GM12878 (cell line): ENCODE data around the gene CACNA1D. TPM values are rescaled to one million over a fixed set of nuclear protein-coding genes. Genes with fewer than 3 reads are reported as not detected.

Experiments
- ATAC-seq: fragments of 200-7000 bp; cut with Tn5 transposase; 3 replicates; pipeline ENCODE4 v1.9.1; 2020; ENCODE audit warnings: mild to moderate bottlenecking, moderate library complexity
- BruUV-seq: library from RNA; stranded (reverse); fragments of 400-500 nt; replicated peaks from 2 replicates; lab custom pipeline; 2021; lab: Mats Ljungman, UMichigan
- CTCF ChIA-PET: fragments of 300-600 bp; sonication (Branson Sonifier 250); formaldehyde crosslinking; extraction: SDS; loops from one replicate; lab custom pipeline; 2021; ENCODE audit warnings: inconsistent platforms; lab: Yijun Ruan, JAX
- POLR2A ChIA-PET: fragments of 350-600 bp; formaldehyde crosslinking; extraction: SDS; loops from one replicate; lab custom pipeline; 2021; ENCODE audit warnings: inconsistent platforms; lab: Charles Lee
- RAD21 ChIA-PET: fragments of 300-600 bp; sonication (Branson Sonifier 250); formaldehyde crosslinking; loops from one replicate; lab custom pipeline; 2023; ENCODE audit warnings: antibody characterized with exemption; ENCODE audit not compliant: unreplicated experiment; lab: Charles Lee
- SMC1A ChIA-PET: fragments of 300-600 bp; sonication (Branson Sonifier 250); formaldehyde crosslinking; loops from one replicate; lab custom pipeline; 2023; ENCODE audit not compliant: unreplicated experiment, uncharacterized antibody; lab: Charles Lee
- DNase-seq: peaks from one replicate; pipeline ENCODE4 v3.0.0-alpha.2; 2011; ENCODE audit warnings: low read depth, low spot score
- FAIRE-seq: peaks from 3 replicates; lab custom pipeline; 2011; peaks lifted over from hg19 to GRCh38; lab: Jason Lieb, UNC
- H2AFZ ChIP-seq: 2 replicates; pipeline ENCODE4 v1.6.0; 2011; ENCODE audit warnings: low read depth, low read length, control low read depth; ENCODE audit not compliant: control insufficient read depth
- H3K27ac ChIP-seq: 2 replicates; pipeline ENCODE4 v1.5.1; 2011; ENCODE audit warnings: control low read depth; ENCODE audit not compliant: control insufficient read depth, insufficient read depth
- H3K27me3 ChIP-seq, 2 experiments: replicated peaks in 1 of 2; 2 replicates each; pipeline versions ENCODE4 v1.6.0 to v1.6.1; 2011; ENCODE audit warnings: low read length in 1 of 2; ENCODE audit not compliant: control insufficient read depth in 2 of 2, insufficient read depth in 2 of 2
- H3K36me3 ChIP-seq, 2 experiments: 2 replicates each; pipeline ENCODE4 v1.5.1; 2011; ENCODE audit warnings: low read length in 1 of 2; ENCODE audit not compliant: control insufficient read depth in 2 of 2, insufficient read depth in 2 of 2
- H3K4me1 ChIP-seq: 2 replicates; pipeline ENCODE4 v1.6.1; 2011; ENCODE audit warnings: mild to moderate bottlenecking, low read length, moderate library complexity, mixed read lengths; ENCODE audit not compliant: control insufficient read depth, insufficient read depth
- H3K4me2 ChIP-seq: 2 replicates; pipeline ENCODE4 v1.6.0; 2011; ENCODE audit warnings: control low read depth; ENCODE audit not compliant: control insufficient read depth, insufficient read depth
- H3K4me3 ChIP-seq: fragments of 200-600 bp; sonication (generic); 2 replicates; pipeline ENCODE4 v1.5.1; 2016
- H3K79me2 ChIP-seq: 2 replicates; pipeline ENCODE4 v1.6.0; 2011; ENCODE audit warnings: low read length; ENCODE audit not compliant: control insufficient read depth, insufficient read depth
- H3K9ac ChIP-seq: 2 replicates; pipeline ENCODE4 v1.8.0; 2011; ENCODE audit warnings: low read length, control low read depth, mixed read lengths; ENCODE audit not compliant: control insufficient read depth, insufficient read depth
- H3K9me3 ChIP-seq: replicated peaks from 3 replicates; pipeline ENCODE4 v1.5.1; 2011; ENCODE audit warnings: mild to moderate bottlenecking, low read length; ENCODE audit not compliant: control insufficient read depth, insufficient read depth
- H4K20me1 ChIP-seq: 2 replicates; pipeline ENCODE4 v1.6.0; 2011; ENCODE audit not compliant: control insufficient read depth, insufficient read depth
- ASH2L ChIP-seq: fragments of 300-600, 200-600 bp; sonication (generic); IDR thresholded peaks from 2 replicates; pipeline ENCODE4 v1.6.1; 2017; ENCODE audit warnings: low read depth, mild to moderate bottlenecking, borderline replicate concordance
- BRCA1 ChIP-seq: IDR thresholded peaks from 2 replicates; pipeline ENCODE4 v1.6.1; 2011; ENCODE audit warnings: low read depth, low read length, improper control_type of control experiment
- CREM ChIP-seq: IDR thresholded peaks from 2 replicates; pipeline ENCODE4 v1.6.1; 2014; ENCODE audit warnings: antibody characterized with exemption, low read depth
- FOS ChIP-seq: IDR thresholded peaks from 3 replicates; pipeline ENCODE4 v1.6.1; 2011; ENCODE audit warnings: borderline replicate concordance; ENCODE audit not compliant: insufficient read length; ENCODE audit errors: extremely low read depth
- RBBP5 ChIP-seq: fragments of 200-600 bp; sonication (generic); conservative IDR thresholded peaks from 2 replicates; pipeline ENCODE4 v1.6.1; 2016
- SIX5 ChIP-seq: IDR thresholded peaks from 2 replicates; pipeline ENCODE4 v1.6.1; 2011; ENCODE audit warnings: mild to moderate bottlenecking, low read depth, low read length, moderate library complexity; ENCODE audit not compliant: severe bottlenecking
- SPI1 ChIP-seq: IDR thresholded peaks from 2 replicates; pipeline ENCODE4 v1.6.1; 2011; ENCODE audit warnings: low read depth, mild to moderate bottlenecking, low read length, moderate library complexity, borderline replicate concordance; ENCODE audit not compliant: insufficient read depth
- SREBF1 ChIP-seq: IDR thresholded peaks from 2 replicates; pipeline ENCODE4 v1.6.1; 2012; ENCODE audit warnings: mild to moderate bottlenecking, low read length
- SUPT20H ChIP-seq: IDR thresholded peaks from 2 replicates; pipeline ENCODE4 v1.6.1; 2011; ENCODE audit warnings: low read depth, mild to moderate bottlenecking, low read length, moderate library complexity, borderline replicate concordance; ENCODE audit not compliant: control insufficient read depth
- TAF1 ChIP-seq: IDR thresholded peaks from 2 replicates; pipeline ENCODE4 v1.6.1; 2011; ENCODE audit warnings: mild to moderate bottlenecking, low read depth, low read length, borderline replicate concordance
- TCF12 ChIP-seq: IDR thresholded peaks from 2 replicates; pipeline ENCODE4 v1.6.1; 2011; ENCODE audit warnings: low read depth, mild to moderate bottlenecking, low read length
- ZZZ3 ChIP-seq: IDR thresholded peaks from 2 replicates; pipeline ENCODE4 v1.6.1; 2011; ENCODE audit warnings: low read depth; ENCODE audit not compliant: control insufficient read depth, insufficient read length
- WGBS: methylation state at CpG from one replicate; pipeline ENCODE4 v1.1.6; 2016; ENCODE audit warnings: low lambda C conversion rate; ENCODE audit not compliant: insufficient replicate concordance, insufficient coverage; ENCODE audit errors: missing lambda C conversion rate; 5-methylcytosine and 5-hydroxymethylcytosine counted together
- in situ Hi-C: fragments of 300-500 bp; cut with MboI; formaldehyde crosslinking; loops from 9 replicates; pipeline ENCODE4 v1.14.3; 2018; ENCODE audit warnings: mixed read lengths
- intact Hi-C: fragments of 100-400 bp; cut with micrococcal nuclease; formaldehyde crosslinking; loops from one replicate; pipeline ENCODE4 v1.14.2; 2022; ENCODE audit not compliant: unreplicated experiment
- polyA plus RNA-seq, 11 experiments: library from polyadenylated mRNA; depleted of rRNA in 4 of 11; unstranded in 6 of 11; stranded (reverse) in 5 of 11; fragments of >200 nt; fragmentation: Nextera tagmentation in 4 of 11; fragmentation: Illumina TruSeq in 1 of 11; extraction: Ambion mirVana in 4 of 11; extraction: Trizol in 1 of 11; gene quantifications; 1 replicate in 1 of 11; 2 replicates in 10 of 11; pipeline versions ENCODE4 v1.2.1 to v1.2.3, GENCODE V29; 2011 to 2016; ENCODE audit warnings: inconsistent platforms in 2 of 11, missing spikeins in 2 of 11, low read depth in 1 of 11
- total RNA-seq, 4 experiments: library from RNA; depleted of rRNA in 3 of 4; stranded (reverse); fragments of >200 nt in 3 of 4; fragmentation: Illumina TruSeq in 1 of 4; extraction: Trizol in 1 of 4; gene quantifications; 2 replicates each; pipeline versions ENCODE4 v1.2.1 to v1.2.3, GENCODE V29; 2013 to 2021
- TF ChIP-seq, protein P1 (sequence below): IDR thresholded peaks from 2 replicates; pipeline ENCODE4 v1.6.1; 2011; ENCODE audit warnings: low read depth, low read length, improper control_type of control experiment, borderline replicate concordance
- TF ChIP-seq, protein P2 (sequence below): IDR thresholded peaks from 2 replicates; pipeline ENCODE4 v1.6.1; 2012; ENCODE audit warnings: low read depth, low read length, improper control_type of control experiment
- TF ChIP-seq, protein P3 (sequence below): fragments of 450-650 bp; IDR thresholded peaks from 2 replicates; pipeline ENCODE4 v1.6.1; 2017; ENCODE audit warnings: borderline replicate concordance

Gene CACNA1D
- total and polyA plus RNA-seq, 10 of the 15 experiments (the other 5 are each of a cell fraction or from before 2014, with no cell fraction given): 0.21 to 24.4 (median 1.6) TPM

DNA sequence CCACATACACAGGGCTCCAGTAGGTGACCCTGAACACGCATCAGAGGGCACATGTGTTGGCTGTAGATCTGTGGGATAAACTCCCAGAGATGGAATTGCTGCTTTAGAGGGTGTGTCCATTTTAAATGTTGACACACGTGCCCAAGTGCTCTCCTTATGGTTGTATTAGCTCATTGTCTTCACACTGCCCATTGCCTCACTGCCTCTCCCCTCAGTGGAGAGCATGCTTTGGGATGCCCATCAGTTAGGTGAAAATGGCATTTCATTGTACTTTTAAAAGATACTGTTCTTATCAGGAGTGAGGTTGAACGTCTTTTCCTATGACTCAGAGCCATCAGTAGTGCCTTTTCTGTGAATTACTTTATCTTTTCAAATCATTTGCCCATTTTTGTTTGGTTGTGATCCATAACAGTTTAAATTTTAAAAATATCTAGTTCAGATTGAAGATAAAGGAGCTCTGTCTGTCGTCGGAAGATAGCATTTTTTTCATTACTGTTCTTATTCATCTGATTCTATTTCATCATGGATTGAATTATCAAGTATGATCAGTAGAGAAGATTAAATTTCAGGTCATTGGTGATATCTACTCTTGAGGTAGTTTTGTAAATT is 231.1 kb downstream of the CACNA1D start:
- H3K79me2 ChIP-seq: no peaks in the 10 kb centered on the region
- ChIA-PET RAD21 (interaction anchor here (0.7 kb wide), 1 partner anchor 45 kb away, joined by 3 read pairs; no protein-coding TSS in a partner anchor), POLR2A (no interaction called here), SMC1A (interaction anchor here (1.1 kb wide), 1 partner anchor 23 kb away, joined by 3 read pairs; no protein-coding TSS in a partner anchor), CTCF (interaction anchor here (1.6 kb wide), 1 partner anchor 196 kb away, joined by 4 read pairs; no protein-coding TSS in a partner anchor)
- no peaks in the 10 kb centered on the region for H3K4me1 ChIP-seq
- no peaks in the 10 kb centered on the region for H3K9me3 ChIP-seq
- intact Hi-C loops: no loop called here
- no TSS peak for BruUV-seq
- H3K27ac ChIP-seq: no peak overlapping the region
- no peak overlapping the region for H3K4me3 ChIP-seq
- FAIRE-seq (no peak), ATAC-seq (no peak), DNase-seq (no peak)
- H4K20me1 ChIP-seq: no peaks in the 10 kb centered on the region
- no peaks in the 10 kb centered on the region for H3K36me3 ChIP-seq
- H3K9ac ChIP-seq: no peak overlapping the region
- in situ Hi-C loops: no loop called here
- 39% methylated on average over 5 of the region's 5 CpGs for WGBS
- no peak overlapping the region for H2AFZ ChIP-seq
- no peak overlapping the region for H3K4me2 ChIP-seq
- TF ChIP-seq RBBP5: no peak
- TF ChIP-seq ZZZ3: no peak
- no peak for TF ChIP-seq SIX5
- no peak for TF ChIP-seq CREM
- TF ChIP-seq BRCA1: no peak
- H3K27me3 ChIP-seq: no peaks in the 10 kb centered on the region; a peak in 1 of 4 replicates

DNA sequence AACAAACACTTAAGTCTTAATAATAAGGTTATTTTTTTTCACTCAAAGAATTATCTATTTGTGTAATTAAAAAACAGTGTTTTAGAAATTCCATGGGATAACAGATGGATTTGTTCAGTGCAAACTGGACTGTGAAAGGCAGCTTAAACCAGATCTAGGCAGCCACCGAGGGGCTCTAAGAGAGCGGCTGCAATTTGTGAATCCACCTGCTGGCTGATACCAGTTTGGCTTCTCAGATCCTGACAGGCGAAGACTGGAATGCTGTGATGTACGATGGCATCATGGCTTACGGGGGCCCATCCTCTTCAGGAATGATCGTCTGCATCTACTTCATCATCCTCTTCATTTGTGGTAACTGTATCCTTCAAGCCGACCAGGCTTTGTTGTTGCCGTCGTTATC is 232.2 kb downstream of the CACNA1D start:
- in situ Hi-C loops: no loop called here
- intact Hi-C loops: no loop called here
- POLR2A ChIA-PET: no interaction called here
- CTCF ChIA-PET: interaction anchor here (3.4 kb wide), 1 partner anchor 136 kb away, joined by 15 read pairs; no protein-coding TSS in a partner anchor
- SMC1A ChIA-PET: interaction anchor here (1.4 kb wide), 2 partner anchors 11 to 115 kb away, joined by 3 to 4 read pairs; no protein-coding TSS in a partner anchor
- no peak overlapping the region for H3K4me3 ChIP-seq
- H3K9ac ChIP-seq: no peak overlapping the region
- H3K27me3 ChIP-seq: no peaks in the 10 kb centered on the region; a peak in 1 of 4 replicates
- H4K20me1 ChIP-seq: no peaks in the 10 kb centered on the region
- no peaks in the 10 kb centered on the region for H3K79me2 ChIP-seq
- no peaks in the 10 kb centered on the region for H3K36me3 ChIP-seq
- H3K4me1 ChIP-seq: no peaks in the 10 kb centered on the region
- DNase-seq (no peak), FAIRE-seq (no peak), ATAC-seq (no peak)
- no peak overlapping the region for H3K4me2 ChIP-seq
- RAD21 ChIA-PET: no interaction called here
- no peaks in the 10 kb centered on the region; the same call in 2 of the 3 replicates for H3K9me3 ChIP-seq
- 65% methylated on average over 9 of the region's 9 CpGs for WGBS
- H3K27ac ChIP-seq: no peak overlapping the region
- H2AFZ ChIP-seq: no peak overlapping the region
- no TSS peak for BruUV-seq
- no peak for TF ChIP-seq FOS
- TF ChIP-seq SUPT20H: no peak
- no peak for TF ChIP-seq TAF1
- TF ChIP-seq TCF12: no peak
- TF ChIP-seq ASH2L: no peak
- no peak for TF ChIP-seq SREBF1
- TF ChIP-seq, protein P1, sequence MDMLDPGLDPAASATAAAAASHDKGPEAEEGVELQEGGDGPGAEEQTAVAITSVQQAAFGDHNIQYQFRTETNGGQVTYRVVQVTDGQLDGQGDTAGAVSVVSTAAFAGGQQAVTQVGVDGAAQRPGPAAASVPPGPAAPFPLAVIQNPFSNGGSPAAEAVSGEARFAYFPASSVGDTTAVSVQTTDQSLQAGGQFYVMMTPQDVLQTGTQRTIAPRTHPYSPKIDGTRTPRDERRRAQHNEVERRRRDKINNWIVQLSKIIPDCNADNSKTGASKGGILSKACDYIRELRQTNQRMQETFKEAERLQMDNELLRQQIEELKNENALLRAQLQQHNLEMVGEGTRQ: no peak
- TF ChIP-seq, protein P2, sequence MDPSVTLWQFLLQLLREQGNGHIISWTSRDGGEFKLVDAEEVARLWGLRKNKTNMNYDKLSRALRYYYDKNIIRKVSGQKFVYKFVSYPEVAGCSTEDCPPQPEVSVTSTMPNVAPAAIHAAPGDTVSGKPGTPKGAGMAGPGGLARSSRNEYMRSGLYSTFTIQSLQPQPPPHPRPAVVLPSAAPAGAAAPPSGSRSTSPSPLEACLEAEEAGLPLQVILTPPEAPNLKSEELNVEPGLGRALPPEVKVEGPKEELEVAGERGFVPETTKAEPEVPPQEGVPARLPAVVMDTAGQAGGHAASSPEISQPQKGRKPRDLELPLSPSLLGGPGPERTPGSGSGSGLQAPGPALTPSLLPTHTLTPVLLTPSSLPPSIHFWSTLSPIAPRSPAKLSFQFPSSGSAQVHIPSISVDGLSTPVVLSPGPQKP: no peak
- TF ChIP-seq, protein P3, sequence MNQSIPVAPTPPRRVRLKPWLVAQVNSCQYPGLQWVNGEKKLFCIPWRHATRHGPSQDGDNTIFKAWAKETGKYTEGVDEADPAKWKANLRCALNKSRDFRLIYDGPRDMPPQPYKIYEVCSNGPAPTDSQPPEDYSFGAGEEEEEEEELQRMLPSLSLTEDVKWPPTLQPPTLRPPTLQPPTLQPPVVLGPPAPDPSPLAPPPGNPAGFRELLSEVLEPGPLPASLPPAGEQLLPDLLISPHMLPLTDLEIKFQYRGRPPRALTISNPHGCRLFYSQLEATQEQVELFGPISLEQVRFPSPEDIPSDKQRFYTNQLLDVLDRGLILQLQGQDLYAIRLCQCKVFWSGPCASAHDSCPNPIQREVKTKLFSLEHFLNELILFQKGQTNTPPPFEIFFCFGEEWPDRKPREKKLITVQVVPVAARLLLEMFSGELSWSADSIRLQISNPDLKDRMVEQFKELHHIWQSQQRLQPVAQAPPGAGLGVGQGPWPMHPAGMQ: no peak
- no peak for TF ChIP-seq SPI1
